GM19395 (cell line): ENCODE data around the gene CCDC14.
"Not testable (repeated sequence)": the region's sequence is repeated elsewhere in the genome, so short reads cannot be mapped to it uniquely, and the experiment has no call there.

Experiments
- ATAC-seq: cut with Tn5 transposase; IDR thresholded peaks from one replicate; pipeline ENCODE4 v1.9.1; 2021; ENCODE audit warnings: mild to moderate bottlenecking, moderate library complexity; ENCODE audit not compliant: unreplicated experiment

Gene CCDC14

DNA sequence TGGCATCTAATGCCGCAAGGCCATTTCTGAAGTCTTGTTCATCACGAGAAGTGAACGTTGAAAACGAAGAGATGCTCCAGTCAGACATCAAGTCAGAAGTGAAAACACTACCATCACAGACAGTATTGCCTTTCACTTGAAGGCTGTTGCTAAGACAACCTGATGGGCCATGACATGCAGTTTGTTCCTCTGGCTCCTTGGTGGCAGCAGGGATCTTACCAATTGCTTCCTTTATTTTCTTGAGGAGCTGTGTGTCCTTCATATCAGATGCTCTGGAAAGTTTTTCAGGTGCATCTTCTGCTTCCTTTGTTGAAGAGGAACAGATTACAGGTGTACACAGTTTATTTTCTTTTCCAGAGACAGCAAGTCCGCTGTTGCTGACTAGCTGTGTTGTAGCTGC, 46.2 kb downstream of the CCDC14 start:
- ATAC-seq = no peak

DNA sequence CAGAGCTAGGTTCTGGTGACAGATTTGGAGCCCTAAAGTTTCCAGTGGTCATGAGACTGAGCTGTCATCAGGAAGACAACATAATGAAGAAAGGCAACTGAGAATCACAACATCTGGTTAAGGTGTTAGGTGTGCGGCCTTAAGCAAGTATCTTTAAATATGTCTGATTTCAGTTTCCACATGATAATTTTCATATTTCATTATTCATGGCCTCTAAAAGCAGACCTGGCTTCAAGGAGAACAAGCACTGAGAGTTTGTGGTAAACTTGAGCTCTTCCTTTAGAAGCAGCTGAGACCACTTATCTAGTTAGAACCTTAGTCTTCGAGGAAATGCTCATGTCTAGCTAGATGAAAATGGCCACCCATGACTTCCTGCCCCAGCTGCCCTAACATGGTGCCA, 51.2 kb downstream of the CCDC14 start:
- peak; percentile 85 for ATAC-seq

DNA sequence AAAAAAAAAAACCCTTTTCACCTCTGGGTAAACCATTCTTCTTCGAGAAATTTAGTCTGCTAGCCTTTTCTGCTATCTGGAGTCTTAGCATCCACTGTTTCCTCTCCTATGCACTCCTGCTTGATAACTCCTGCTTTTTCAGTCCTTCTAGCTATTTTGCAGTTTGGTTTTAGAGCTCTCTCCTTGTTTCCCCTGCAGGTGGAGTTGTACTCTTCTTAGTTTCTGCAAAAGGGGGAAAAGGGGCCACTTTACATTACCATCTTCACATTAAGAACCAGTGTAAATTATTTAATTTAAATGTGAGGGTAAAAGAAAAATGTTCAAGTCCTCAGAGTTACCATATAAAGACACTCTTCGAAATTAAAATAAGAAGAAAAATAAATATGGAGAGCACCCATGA, 53.3 kb downstream of the CCDC14 start:
- no peak for ATAC-seq

DNA sequence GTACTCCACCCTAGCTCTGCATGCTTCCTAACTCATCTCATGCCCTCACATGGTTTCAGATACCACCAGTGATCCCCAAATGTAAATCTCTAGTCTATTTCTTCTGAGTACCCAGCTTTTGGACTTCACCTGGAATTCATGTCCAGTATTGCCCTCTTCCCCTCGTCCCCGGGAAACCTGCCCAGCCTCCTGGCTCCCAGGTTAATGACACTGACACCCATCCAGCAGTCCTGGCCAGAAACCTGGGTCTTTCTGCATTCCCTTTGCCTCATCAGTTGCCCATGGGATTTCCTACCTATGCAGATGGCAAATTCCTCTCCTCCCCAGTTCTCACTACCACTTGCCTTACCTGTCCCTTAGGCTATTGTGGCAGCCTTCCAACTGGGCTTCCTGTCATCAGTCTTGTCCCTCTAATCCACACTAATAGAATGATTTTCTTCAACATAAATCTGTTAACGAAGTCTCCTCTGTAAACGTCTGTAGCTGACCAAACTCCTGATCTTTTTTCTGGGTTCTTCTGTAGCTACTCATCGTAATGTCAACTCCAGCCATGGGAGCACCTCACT, 61.6 kb downstream of the CCDC14 start:
- no peak for ATAC-seq

DNA sequence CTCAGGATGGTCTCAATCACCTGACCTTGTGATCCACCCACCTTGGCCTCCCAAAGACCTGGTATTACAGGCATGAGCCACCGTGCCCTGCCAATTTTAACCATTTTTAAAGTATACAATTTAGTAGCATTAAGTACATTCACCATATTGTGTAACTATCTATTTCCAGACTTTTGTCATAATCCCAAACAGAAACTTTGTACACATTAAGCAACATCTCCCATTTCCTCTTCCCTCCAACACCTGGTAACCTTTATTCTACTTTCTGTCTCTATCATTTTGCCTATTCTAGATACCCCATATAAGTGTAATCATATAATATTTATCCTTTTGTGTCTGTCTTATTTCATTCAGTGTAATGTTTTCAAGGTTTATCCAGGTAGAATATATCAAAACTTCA, 68.0 kb downstream of the CCDC14 start:
- ATAC-seq = no peak

DNA sequence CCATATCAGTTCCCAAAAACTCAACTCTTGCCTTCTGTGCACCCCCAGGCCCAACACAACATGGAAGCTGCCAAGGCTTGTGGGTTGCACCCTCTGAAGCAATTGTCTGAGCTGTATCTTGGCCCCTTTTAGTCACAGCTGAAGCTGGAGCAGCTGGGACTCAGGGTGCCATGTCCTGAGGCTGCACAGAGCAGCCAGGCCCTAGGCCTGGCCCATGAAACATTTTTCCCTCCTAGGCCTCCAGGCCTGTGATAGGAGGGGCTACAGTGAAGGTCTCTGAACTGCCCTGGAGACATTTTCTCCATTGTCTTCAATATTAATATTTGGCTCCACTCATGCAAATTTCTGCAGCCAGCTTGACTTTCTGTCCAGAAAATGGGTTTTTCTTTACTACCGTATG, 68.8 kb downstream of the CCDC14 start:
- ATAC-seq = no peak

DNA sequence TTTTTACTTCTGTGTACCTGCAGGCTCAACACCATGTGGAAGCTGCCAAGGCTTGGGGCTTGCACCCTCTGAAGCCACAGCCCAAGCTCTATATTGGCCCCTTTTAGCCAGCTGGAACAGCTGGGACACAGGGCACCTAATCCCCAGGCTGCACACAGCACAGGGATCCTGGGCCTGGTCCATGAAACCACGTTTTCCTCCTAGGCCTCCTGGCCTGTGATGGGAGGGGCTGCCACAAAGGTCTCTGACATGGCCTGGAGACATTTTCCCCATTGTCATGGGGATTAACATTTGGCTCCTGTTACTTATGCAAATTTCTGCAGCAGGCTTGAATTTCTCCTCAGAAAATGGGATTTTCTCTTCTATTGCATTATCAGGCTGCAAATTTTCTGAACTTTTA, 70.0 kb downstream of the CCDC14 start:
- ATAC-seq = not testable (repeated sequence)

DNA sequence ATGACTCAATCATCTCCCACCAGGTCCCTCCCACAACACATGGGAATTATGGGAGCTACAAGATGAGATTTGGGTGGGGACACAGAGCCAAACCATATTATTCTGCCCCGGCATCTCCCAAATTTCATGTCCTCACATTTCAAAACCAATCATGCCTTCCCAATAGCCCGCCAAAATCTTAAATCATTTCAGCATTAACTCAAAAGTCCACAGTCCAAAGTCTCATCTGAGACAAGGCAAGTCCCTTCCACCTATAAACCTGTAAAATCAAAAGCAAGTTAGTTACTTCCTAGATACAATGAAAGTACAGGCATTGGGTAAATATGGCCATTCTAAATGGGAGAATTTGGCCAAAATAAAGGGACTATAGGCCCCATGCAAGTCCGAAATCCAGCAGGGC, 70.9 kb downstream of the CCDC14 start:
- not testable (repeated sequence) for ATAC-seq

DNA sequence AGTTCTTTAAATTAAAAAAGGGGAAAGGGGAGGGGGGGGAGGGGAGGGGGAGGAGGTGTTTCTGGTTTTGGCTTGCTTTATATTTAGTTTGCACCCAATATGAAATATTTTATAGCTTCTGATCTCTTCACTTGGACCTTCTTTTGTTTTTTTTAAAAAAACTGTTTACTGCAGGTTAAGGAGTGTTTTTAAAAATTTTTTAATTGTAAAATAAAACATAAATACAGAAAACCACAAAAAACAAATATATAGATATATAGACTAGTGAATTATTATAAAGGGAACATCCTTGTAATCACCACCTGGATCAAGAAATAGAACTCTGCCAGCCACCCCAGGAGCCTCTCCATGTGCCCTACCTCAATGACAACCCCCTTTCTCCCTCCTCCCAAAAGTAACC, 76.0 kb downstream of the CCDC14 start:
- ATAC-seq = no peak

DNA sequence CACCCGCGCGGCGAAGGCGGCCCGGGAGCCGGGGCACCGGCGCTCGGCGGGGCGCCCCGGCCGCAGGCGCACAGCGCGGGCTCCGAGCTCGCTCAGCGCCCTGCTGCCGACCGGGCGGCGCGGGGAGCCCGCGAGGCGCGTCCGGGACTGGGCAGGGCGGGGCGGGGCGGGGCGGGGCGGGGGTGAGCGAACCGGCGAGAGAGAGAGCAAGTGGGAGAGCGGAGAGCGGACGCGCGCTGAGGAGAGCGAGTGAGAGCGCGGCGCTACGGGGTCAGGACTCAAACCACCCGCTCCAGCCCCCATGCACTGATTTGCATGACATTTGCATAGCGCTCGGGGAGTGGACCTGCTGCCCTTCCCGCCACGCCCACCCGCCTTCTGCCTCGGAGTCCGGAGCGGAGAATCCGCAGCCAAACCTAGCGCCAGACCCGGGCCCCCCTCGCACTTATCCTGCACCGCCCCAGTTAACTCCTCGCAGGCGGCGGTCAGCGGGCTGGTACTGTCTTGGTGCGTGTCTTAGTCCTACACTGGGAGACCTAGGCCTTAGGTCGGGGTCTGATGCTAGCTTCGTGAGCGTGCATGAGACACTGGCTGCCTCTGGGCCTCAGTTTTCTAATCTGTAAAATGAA, 76.7 kb downstream of the CCDC14 start, which contains the start of gene MYLK:
MYLK (minus strand) TSS at position 130 of the 629 bp plus-strand sequence. CDS start 90,491 bp downstream, outside the sequence.
- ATAC-seq = peak; percentile 78

DNA sequence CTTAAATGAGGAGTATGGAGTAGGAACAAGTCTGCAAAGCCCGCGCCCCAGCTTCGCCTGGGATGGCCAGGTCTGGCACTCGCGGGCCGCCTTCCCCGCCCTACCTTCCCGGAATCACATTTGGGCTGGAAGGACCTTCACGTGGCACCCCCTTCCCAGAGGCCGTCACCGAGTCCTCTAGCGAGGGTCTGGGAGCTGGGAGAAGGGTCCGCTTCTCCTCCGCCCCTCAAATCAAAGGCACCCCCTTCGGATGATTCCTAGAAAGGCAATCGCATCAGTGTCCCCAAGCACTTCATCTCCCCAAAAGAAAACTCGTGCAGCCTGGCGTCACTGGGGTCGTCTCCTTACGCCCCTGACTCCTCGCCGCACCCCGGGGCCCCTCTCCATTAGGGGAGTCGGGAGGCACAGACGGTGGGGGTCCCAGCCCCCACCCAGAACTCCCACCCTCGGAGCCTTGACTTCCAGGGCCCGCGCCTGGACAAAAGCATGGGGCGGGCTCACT, 77.3 kb downstream of the CCDC14 start:
- peak; percentile 12 for ATAC-seq

DNA sequence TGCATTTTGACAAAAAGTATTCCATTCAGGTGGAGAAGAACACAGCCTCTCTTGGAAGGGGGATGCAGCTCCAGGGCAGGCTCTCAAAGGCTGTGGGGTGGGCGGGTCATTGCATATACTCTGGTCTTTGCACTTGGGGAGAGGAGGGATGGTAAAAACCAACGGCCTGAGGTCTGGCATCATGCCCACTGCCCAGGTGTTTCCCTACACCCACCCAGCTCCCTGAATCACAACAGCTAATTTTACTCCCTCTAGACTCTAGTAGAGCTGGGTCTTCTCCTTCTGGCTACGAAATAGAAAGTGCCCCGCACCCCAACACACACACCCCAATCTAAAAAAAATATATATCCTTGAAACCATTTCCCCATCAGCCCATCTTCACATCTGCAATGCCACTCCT, 77.9 kb downstream of the CCDC14 start:
- ATAC-seq = no peak

DNA sequence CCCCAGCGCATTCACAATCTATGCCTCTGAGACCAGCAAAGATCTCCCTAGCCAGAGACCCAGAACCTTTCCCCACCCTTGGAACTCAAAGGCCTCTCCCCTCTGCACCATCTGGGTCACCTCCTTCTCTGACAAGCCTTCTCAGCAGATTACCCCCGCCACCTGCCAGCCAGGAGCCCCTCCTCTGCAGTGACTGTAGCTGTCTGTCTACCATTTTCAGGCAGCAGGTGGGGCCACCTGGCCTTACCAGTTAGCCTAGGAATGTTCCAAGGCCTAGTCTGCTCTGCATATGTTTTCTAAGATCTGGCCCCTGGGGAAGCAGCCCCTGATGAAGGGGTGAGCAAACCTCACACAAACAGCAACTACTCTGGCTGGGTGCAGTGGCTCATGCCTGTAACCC, 79.3 kb downstream of the CCDC14 start:
- no peak for ATAC-seq

DNA sequence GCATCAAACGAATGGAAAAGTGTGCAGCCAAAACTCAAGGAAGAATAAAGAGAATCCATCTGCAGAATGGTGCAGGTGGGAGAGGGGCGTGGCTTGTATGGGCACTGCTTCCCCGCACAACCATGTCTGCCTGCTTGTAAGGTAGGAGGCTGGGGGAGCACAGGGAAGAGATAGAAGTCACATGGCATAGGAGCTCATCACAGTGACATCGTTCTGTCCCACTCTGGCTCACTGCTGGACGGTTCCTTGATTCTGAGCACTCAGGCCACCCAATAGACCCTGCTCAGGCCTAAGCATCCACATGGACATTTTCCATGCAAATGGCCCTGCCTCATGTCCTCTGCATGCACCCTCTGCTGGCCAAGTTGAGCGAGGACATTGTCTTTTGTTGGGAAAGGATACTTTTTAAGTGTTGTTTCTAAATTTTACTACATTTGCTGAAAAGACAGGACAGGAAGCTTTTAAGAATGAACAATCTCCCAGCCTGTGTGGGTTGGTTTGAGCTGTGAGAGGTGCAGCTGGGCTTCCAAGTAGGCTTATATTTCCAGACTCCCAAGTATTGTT, 79.9 kb downstream of the CCDC14 start:
- no peak for ATAC-seq

DNA sequence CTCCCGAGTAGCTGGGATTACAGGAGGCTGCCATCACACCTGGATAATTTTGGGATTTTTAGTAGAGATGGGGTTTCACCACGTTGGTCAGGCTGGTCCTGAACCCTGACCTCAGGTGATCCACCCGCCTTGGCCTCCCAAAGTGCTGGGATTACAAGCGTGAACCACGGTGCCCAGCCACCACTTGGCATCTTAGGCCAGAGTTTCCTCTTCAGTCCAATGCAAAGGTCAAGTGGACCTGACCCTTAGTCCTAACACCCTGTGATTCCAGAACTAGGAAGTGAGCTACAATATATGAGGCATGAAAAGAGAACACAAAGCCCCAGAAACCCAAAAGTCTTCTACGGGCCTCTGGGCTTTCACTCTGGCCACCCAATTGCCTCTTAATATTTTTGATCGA, 82.2 kb downstream of the CCDC14 start:
- no peak for ATAC-seq

DNA sequence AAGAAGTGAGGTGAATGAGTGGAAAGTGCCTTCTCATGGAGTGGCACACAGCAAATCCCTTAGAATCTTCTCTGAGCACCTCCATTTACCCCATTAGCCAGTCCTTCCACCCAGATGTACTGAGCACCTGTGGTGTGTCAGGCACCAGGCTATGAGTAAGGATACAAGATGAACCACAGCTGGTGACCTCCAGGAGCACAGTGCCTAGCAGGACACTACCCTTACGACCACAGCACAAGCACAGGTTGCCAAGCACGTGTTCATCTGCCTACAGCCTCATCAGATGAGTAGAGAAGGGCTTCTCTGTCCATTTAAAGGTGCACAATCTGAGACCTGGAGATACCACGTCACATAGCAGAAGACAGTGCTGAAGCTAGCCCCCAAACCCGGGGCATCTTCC, 83.1 kb downstream of the CCDC14 start:
- ATAC-seq = no peak

DNA sequence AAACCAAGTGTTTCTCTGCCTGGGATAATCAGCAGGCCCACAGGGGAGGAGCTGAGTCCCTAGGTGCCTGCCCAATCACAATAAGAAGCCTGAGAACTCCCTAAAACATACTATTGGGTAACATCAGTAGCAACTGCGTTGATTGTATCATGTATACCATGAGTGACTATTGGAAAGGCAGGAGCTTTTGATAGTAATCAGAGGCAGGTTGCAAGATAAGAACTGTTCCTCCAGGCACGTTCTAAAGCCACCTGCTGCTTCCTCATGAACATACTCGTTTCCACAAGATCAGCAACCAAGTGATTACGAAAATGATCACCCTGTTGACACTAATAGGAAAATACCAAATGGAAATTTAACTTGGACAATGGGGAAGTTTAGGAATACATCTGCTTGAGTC, 83.6 kb downstream of the CCDC14 start:
- no peak for ATAC-seq

DNA sequence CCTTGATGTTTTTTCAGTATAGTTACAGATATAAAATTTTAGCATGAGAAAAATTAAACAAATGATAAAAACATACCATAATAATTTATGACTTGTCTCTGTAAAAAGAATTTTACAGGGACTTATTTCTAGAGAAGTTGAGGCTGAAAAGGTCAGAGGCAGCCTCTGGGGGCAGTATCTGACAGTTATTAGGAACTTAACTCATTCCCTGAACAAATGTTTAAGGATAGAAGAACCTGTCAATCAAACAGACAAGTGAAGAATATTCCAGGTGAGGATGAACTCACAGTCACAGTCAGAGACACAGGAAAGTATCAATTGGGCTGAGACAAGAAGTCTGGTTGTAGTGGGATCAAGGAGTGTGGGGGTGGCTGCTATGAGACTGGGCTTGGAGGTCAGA, 84.2 kb downstream of the CCDC14 start:
- no peak for ATAC-seq

DNA sequence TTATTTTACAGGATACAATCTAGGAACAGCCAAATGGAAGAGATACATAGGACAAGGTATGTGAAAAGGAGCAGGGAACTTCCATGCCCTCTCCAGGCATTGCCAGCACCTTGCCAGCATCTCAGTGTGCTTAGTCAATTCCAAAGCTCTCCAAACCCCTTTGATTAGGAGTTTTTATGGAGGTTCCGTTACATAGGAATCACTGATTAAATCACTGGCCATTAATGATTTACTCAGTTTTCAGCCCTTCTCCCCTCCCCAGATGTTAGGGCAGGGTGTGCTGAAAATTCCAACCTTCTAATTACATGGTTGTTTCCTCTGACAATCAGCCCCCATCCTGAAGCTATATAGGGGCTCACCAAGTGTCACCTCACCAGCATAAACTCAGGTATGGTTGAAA, 88.4 kb downstream of the CCDC14 start:
- no peak for ATAC-seq

DNA sequence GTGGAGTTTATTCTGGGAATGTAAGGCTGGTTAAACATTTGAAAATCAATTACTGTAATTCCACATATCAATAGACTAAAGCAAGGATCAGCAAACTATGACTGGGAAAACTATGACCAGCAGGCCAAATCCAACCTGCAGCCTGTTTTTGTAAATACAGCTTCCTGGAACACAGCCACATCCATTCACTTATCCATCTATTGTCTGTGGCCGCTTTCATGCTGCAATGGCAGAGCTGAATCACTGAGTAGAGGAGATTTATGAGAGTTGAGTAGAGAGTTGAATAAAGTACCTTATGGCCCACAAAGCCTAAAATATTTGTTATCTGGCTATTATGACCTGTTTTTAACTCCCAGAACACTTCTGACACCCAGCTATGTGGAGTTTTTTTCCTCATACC, 89.1 kb downstream of the CCDC14 start:
- no peak for ATAC-seq

DNA sequence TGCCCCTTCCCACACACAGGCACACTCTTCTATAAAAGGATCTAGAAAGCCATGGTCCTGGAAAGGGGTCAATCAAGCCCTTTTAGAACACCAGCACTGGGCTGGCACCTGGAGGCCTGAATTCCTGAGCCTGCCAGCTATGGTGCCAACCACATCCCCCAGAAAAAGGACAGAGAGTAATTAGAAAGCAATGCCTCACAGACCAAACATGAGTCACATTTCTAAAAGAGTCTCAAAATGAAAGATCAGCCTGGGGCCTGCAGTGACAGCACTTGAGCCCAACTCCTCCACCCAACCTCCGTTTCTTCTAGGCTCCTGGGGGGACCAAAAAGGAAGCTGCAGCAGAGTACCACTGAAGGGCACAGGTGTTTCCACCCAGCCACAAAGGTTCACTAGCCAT, 91.0 kb downstream of the CCDC14 start:
- ATAC-seq = no peak

DNA sequence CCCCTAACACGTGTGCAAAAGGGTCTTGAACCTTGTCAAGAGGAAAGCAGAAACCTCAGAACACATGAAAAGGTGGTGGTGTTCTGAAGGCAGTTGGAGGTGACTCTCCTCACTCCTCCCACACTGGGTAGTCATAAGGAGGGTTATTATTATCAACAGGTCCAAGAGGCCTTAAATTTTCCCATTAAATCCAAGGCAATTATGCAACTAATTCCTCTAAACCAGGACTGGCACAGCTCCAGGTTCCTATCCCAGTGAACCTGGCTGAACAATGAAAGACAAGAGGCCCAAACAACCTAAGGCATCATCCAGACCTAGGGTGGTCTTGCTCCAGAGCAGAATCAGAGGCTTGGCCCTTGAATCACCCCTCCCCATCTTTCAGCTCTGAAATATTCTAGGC, 91.9 kb downstream of the CCDC14 start:
- no peak for ATAC-seq

DNA sequence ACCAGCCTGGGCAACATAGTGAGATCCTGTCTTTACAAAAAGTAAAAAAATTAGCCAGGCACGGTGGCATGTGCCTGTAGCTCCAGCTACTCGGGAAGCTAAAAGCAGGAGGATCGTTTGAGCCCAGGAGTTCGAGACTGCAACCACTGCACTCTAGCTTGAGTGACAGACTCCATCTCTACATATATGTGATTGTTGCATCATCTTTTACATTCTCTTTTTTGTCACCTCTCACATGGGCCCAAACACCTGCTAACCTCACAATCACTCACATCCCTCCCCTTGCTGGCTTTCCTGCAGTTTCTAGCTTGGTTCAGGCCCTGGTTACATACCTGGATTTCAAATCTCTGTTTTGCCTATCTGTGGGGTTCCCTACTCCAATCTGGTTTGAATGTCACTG, 96.3 kb downstream of the CCDC14 start:
- ATAC-seq = no peak
